HL-60 (cell line): ENCODE results near the gene ARHGEF6.

Source experiments
- DNase-seq, 2 experiments: peaks; one replicate each; pipeline ENCODE4 v3.0.0-alpha.2; 2010 to 2020; ENCODE audit warnings: low read depth in 1 of 2, low spot score in 1 of 2
- H3K27ac ChIP-seq: fragments of 250-450 bp; sonication (Bioruptor Pico); replicated peaks from 2 replicates; pipeline ENCODE4 v1.5.1; 2020; ENCODE audit warnings: mild to moderate bottlenecking, moderate library complexity
- H3K27me3 ChIP-seq: fragments of 250-450 bp; sonication (Bioruptor Pico); 2 replicates; pipeline ENCODE4 v1.5.1; 2021; ENCODE audit warnings: mild to moderate bottlenecking, moderate library complexity; ENCODE audit not compliant: insufficient read depth, poor library complexity, severe bottlenecking
- H3K4me3 ChIP-seq: replicated peaks from 2 replicates; pipeline ENCODE4 v1.5.1; 2011; ENCODE audit warnings: mild to moderate bottlenecking, control low read depth, low read length; ENCODE audit not compliant: insufficient read depth
- GABPA ChIP-seq: IDR thresholded peaks from 2 replicates; pipeline ENCODE4 v1.6.1; 2012; ENCODE audit warnings: low read depth
- POLR2AphosphoS5 ChIP-seq: IDR thresholded peaks from 2 replicates; pipeline ENCODE4 v1.6.1; 2012; ENCODE audit warnings: low read depth
- SPI1 ChIP-seq: IDR thresholded peaks from 2 replicates; pipeline ENCODE4 v1.6.1; 2012; ENCODE audit warnings: low read depth, mild to moderate bottlenecking, borderline replicate concordance
- TF ChIP-seq, protein P1 (sequence below): IDR thresholded peaks from one replicate; pipeline ENCODE4 v1.5.1; 2011; ENCODE audit warnings: low read length, control low read depth, inconsistent platforms; ENCODE audit not compliant: insufficient read depth
- TF ChIP-seq, protein P2 (sequence below): IDR thresholded peaks from 2 replicates; pipeline ENCODE4 v1.6.1; 2012; ENCODE audit warnings: low read depth; ENCODE audit not compliant: insufficient replicate concordance

ARHGEF6 gene

GRCh38 chrX:136679531-136679930 is 101.2 kb downstream of the ARHGEF6 start:
- DNase-seq: no peak
- no peak overlapping the region for H3K27ac ChIP-seq
- no peaks in the 10 kb centered on the region for H3K27me3 ChIP-seq
- no peak overlapping the region for H3K4me3 ChIP-seq
- TF ChIP-seq GABPA (no peak), POLR2AphosphoS5 (no peak), SPI1 (no peak)
- TF ChIP-seq, protein P1, sequence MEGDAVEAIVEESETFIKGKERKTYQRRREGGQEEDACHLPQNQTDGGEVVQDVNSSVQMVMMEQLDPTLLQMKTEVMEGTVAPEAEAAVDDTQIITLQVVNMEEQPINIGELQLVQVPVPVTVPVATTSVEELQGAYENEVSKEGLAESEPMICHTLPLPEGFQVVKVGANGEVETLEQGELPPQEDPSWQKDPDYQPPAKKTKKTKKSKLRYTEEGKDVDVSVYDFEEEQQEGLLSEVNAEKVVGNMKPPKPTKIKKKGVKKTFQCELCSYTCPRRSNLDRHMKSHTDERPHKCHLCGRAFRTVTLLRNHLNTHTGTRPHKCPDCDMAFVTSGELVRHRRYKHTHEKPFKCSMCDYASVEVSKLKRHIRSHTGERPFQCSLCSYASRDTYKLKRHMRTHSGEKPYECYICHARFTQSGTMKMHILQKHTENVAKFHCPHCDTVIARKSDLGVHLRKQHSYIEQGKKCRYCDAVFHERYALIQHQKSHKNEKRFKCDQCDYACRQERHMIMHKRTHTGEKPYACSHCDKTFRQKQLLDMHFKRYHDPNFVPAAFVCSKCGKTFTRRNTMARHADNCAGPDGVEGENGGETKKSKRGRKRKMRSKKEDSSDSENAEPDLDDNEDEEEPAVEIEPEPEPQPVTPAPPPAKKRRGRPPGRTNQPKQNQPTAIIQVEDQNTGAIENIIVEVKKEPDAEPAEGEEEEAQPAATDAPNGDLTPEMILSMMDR: no peak
- TF ChIP-seq, protein P2, sequence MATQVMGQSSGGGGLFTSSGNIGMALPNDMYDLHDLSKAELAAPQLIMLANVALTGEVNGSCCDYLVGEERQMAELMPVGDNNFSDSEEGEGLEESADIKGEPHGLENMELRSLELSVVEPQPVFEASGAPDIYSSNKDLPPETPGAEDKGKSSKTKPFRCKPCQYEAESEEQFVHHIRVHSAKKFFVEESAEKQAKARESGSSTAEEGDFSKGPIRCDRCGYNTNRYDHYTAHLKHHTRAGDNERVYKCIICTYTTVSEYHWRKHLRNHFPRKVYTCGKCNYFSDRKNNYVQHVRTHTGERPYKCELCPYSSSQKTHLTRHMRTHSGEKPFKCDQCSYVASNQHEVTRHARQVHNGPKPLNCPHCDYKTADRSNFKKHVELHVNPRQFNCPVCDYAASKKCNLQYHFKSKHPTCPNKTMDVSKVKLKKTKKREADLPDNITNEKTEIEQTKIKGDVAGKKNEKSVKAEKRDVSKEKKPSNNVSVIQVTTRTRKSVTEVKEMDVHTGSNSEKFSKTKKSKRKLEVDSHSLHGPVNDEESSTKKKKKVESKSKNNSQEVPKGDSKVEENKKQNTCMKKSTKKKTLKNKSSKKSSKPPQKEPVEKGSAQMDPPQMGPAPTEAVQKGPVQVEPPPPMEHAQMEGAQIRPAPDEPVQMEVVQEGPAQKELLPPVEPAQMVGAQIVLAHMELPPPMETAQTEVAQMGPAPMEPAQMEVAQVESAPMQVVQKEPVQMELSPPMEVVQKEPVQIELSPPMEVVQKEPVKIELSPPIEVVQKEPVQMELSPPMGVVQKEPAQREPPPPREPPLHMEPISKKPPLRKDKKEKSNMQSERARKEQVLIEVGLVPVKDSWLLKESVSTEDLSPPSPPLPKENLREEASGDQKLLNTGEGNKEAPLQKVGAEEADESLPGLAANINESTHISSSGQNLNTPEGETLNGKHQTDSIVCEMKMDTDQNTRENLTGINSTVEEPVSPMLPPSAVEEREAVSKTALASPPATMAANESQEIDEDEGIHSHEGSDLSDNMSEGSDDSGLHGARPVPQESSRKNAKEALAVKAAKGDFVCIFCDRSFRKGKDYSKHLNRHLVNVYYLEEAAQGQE: no peak

DNA sequence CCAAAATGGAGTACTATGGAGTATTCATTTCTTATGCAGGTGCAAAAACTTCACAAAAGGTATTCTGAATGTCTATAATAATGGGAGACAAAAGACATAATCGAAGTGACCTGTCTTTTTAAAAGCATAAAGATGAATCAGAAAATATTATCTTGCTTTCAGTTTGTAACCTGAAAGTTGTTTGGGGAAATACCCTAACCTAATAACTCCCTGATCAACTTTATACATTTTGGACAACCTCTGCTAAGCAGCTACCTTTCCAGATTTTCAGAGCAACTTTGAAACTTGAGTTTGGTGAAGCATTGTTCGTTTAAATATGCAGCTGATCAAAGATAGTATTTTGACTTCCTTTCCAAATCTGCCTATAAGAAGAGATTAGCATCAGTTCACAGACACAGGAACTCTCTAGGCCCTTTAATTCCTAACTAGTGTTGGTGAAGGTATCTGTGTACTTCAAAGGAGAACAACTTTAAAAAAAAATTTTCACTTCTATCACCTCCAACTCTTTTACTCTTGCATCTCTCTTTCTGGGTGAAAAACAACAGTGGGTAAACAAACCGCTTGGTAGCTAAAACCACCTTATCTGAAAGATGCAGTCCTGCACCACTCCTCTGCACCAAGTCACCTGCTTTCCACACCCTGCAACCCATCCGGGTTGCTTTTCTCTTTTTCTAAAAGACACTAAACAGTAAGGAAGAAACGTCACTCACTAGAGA is 106.3 kb downstream of the ARHGEF6 start:
- no peak for DNase-seq
- TF ChIP-seq, protein P2: no peak
- TF ChIP-seq GABPA (no peak), SPI1 (no peak), POLR2AphosphoS5 (no peak)
- TF ChIP-seq, protein P1: no peak
- H3K27me3 ChIP-seq: no peaks in the 10 kb centered on the region
- no peak overlapping the region for H3K4me3 ChIP-seq
- H3K27ac ChIP-seq: no peak overlapping the region

DNA sequence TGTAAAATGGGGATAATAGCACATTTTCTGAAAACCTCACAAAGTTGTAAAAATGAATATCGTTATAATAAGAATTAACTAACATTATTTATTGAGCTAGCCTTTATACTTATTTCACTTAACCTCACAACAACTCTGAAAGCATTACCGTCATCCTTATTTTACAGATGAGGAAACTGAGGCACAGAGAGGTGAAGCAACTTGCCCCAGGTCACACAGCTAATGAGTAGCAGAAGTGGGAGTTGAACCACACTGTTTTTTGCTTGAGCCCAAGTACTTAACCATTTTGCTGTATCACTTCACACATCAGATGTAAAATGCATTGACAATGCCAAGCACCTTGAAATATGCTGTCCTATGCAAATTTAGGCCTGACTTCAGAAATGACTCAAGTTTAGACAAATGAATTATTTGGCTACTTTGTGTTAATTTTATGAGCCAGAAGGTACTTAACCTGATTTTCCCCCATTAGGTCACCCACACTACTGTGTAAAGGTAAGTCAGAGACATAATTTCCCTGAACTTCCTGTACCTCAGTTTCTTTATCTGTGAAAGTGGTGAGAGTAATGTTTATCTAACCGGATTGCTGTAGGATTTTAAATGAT is 109.6 kb downstream of the ARHGEF6 start:
- H3K27me3 ChIP-seq: no peaks in the 10 kb centered on the region
- DNase-seq: no peak
- TF ChIP-seq SPI1 (no peak), POLR2AphosphoS5 (no peak)
- no peak overlapping the region for H3K27ac ChIP-seq
- no peak overlapping the region for H3K4me3 ChIP-seq

DNA sequence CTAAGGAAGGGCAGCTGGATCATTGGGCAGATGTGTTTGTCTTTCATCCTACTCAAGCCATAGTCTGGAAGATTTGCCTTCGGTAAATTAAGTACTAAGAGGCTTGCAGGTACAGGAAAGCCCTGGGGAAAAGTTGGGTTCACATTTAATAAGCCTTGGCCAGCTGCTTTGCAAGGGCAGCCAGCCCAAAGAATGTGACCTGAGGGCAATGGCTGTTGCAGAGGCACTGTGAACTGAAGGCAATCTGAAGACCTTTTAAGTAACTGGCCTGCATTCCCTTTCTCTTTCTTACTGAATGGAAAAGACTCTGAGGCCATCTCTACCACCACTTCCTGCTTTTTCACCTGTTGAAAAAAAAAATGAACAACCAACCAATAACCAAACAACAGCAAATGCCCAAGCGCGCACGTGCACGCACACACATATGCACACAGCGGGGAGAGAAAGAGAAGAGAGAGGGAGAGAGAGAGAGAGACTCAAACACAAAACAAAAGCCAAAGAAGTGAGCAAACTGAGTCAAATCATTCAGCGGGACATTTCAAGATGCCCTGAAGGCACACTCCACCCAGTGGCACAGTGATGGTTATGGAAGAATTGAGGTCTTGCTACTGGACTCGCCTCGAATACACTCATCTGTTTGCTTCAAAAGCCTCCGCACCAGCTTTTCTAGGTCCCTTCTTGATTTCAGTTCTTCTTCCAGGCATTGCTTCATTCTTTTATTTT is 113.1 kb downstream of the ARHGEF6 start:
- no peak for DNase-seq
- TF ChIP-seq GABPA: no peak
- no peak for TF ChIP-seq POLR2AphosphoS5
- TF ChIP-seq, protein P2: no peak
- TF ChIP-seq SPI1: no peak
- TF ChIP-seq, protein P1: no peak
- H3K4me3 ChIP-seq: no peak overlapping the region
- no peaks in the 10 kb centered on the region for H3K27me3 ChIP-seq
- H3K27ac ChIP-seq: no peak overlapping the region
